GM23338 (cell line): Measurements from ENCODE around the gene SARDH.

ENCODE experiments used
- CREB1 ChIP-seq: fragments of 250-450 bp; sonication (Bioruptor Pico); IDR thresholded peaks from 2 replicates; pipeline ENCODE4 v1.5.0; 2020; ENCODE audit warnings: low read depth, mild to moderate bottlenecking, moderate library complexity
- CTCF ChIP-seq, 2 experiments: fragments of 200-600 bp in 1 of 2; sonication (generic) in 1 of 2; conservative IDR thresholded peaks; 2 replicates each; pipeline versions ENCODE4 v1.5.1 to v1.6.1; 2016 to 2017; ENCODE audit warnings: antibody characterized with exemption in 2 of 2, low read depth in 2 of 2, mild to moderate bottlenecking in 2 of 2, moderate library complexity in 1 of 2
- ETS1 ChIP-seq: IDR thresholded peaks from 2 replicates; pipeline ENCODE4 v1.6.1; 2016; ENCODE audit warnings: antibody characterized with exemption
- EZH2 ChIP-seq: fragments of 200-600 bp; sonication (generic); IDR thresholded peaks from one replicate; pipeline ENCODE4 v1.8.0; 2017; ENCODE audit warnings: antibody characterized with exemption, mild to moderate bottlenecking, low read depth; ENCODE audit not compliant: unreplicated experiment
- POLR2AphosphoS5 ChIP-seq: IDR thresholded peaks from 2 replicates; pipeline ENCODE4 v1.6.1; 2016; ENCODE audit warnings: antibody characterized with exemption, low read depth
- REST ChIP-seq: IDR thresholded peaks from one replicate; pipeline ENCODE4 v1.6.1; 2018; ENCODE audit warnings: antibody characterized with exemption; ENCODE audit not compliant: unreplicated experiment
- STAT1 ChIP-seq: IDR thresholded peaks from one replicate; pipeline ENCODE4 v1.6.1; 2016; ENCODE audit warnings: antibody characterized with exemption; ENCODE audit not compliant: unreplicated experiment
- ZNF114 ChIP-seq: fragments of 250-450 bp; sonication (Bioruptor Pico); IDR thresholded peaks from 2 replicates; pipeline ENCODE4 v1.5.0; 2020; ENCODE audit warnings: mild to moderate bottlenecking, moderate library complexity
- ZNF331 ChIP-seq: fragments of 250-450 bp; sonication (Bioruptor Pico); IDR thresholded peaks from 2 replicates; pipeline ENCODE4 v1.5.0; 2020; ENCODE audit warnings: low read depth, mild to moderate bottlenecking, moderate library complexity

- TF ChIP-seq CTCF (conservative IDR thresholded peaks at IDR 0.05; ENCODE audit: low read depth in 2 of 2): no peak
- no peak for TF ChIP-seq EZH2
- no peak for TF ChIP-seq POLR2AphosphoS5
- no peak for TF ChIP-seq STAT1
- no peak for TF ChIP-seq REST
- no peak for TF ChIP-seq ETS1
- no peak for TF ChIP-seq ZNF331 (CRISPR knock-in tag)
- no peak for TF ChIP-seq ZNF114 (CRISPR knock-in tag)
- no peak for TF ChIP-seq CREB1 (CRISPR knock-in tag)
Observed at GRCh38 chr9:133754187-133754586, 16.0 kb upstream of the SARDH start.
